Measurements from ENCODE around the gene NRXN2.
"Not testable (repeated sequence)": the region's sequence is repeated elsewhere in the genome, so short reads cannot be mapped to it uniquely, and the experiment has no call there.

NRXN2 gene

DNA sequence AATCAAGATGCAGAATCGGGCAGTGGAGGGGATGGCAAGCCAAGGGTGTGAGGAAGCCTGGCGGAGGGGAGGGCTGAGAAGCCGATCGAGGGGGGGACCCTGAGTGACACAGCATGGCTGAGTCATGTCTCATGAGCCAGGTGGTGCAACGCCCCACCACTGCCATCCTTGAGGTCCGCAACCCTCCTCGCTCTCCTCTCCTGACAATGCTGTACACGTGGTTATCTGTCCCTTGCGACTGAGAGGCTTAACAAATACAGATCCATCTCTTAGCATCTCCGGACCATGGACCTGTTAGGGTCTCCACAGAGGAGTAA lies 117.8 kb downstream of the NRXN2 start:
- no peak for DNase-seq (ENCODE audit: low read depth)

DNA sequence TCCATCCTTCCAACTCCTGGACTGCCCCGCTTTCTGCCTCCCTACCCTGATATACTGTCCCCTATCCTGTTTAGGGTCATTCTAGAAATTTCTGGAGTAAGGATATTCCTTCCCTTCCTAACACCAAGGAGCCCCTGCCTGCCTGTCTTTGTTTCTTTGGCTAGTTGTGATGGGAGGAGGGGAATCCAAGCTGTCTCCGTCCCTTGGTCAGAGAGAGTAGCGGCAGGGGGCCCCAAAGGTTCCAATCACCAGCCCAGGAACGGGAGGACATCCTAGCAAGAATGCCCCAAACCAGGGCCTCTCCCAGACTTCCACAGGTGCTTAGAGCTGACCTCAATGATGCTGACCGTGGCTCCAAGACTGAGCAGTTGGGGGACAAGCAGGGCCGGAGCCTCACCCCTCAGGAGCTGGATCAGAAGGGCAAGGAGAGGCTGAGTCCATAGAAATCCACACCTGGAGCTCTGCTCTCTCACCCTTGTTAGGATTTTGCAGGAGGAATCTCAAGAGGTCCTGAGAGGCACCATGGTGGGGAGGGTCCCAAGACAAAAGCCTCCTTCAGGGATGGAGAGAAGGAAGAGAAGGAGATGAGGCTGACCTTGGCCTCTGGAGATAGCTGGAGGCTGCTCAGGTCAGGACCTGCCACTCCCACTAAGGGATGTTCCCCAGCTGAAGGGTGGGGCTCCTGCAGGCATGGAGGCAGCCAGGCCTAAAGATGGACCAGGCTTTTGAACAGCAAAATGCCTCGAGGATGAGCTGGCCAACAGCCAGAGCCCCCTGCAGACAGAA lies 118.3 kb downstream of the NRXN2 start:
- no peak for DNase-seq (ENCODE audit: low read depth)

DNA sequence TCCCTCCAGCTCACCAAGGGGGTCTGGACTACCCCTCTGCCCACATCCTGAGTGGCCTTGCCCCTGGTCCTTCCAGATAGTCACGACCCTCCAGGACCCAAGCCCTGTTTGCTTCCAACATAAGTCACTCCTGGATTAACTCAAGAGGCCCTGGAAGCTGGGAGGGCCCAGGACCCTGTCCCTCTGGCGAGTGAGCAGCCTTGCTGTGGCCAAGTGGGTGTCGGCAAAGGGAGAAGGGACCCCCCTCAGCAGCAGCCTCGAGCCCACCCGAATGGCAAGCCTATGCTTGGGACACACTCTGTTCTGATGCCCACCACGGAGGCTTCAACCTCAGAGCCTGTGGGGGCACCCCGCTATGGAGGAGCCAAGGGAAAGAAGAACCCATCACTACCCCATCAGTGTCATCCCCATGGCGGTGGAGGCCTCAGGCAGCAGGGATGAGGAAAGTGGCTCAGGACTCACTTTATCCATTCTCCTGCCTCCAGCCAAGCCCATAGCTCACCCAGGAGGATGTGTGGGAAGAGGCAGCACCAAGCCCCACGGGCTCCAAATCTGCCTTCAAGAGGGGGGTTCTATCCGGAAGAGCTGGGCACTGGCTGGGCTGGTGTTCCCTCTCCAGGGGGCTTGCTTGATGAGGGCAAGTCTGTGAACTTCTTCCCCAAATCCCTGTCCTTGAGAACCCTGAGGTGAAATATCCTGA lies 119.4 kb downstream of the NRXN2 start:
- no peak for DNase-seq (ENCODE audit: low read depth)

DNA sequence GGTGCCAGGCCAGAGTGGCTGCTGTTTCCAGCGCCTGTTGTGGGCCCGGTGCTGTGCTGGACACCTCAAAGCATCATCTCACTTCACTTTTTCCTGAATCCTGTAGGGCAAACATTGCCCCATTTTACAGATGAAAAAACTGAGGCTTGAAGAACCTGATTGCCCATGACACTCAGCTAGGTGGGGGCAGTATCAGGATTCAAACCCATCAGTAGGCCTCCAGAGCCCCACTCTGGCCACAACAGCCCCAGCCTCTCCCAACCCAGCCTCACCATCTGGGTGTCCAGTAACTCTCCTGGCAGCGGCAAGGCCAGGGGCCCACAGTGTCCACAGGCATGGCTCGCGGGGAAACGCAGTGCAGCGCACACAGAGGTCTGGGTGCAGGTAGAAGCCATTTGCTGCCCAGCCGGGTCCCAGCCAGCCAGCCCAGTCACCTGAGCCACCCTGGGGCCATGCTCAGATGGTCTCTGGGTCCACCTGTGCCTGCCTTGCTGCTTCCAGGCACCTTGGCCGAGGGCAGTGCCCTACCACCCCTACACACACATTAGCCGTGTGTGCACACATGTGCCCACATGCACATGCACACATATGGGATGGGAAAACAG lies 120.4 kb downstream of the NRXN2 start:
- no peak for DNase-seq (ENCODE audit: low read depth)

DNA sequence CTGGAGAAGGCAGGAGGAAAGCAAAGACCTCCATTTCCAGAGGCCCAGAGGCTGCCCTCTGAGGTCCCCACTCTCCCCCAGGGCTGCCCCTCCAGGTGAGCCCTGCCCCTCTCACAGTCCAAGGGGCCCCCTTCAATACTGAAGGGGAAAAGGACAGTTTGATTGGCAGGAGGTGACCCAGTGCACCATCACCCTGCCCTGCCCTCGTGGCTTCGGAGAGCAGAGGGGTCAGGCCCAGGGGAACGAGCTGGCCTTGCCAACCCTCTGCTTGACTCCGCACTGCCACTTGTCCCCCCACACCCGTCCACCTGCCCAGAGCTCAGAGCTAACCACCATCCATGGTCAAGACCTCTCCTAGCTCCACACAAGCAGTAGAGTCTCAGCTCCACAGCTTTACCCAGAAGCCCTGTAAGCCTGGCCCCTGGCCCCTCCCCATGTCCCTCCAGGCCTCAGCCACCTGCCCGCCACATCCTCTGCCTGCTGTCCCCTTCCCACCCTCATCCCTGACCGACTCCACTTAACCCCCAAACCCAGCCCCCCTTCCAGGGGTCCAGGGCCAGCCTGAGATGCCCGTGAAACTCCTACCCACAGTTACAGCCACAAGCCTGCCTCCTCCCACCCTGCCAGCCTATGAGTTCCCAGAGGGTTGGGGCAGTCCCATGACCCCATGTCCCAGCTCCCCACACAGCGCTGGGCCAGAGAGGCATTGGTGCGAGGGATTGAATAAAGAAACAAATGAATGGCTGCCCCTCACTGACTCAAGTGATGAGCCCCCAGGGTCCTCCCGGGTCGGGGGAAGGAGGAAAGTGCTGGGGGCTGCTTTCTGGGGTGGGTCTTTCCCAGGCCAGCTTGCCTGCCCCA lies 121.2 kb downstream of the NRXN2 start:
- DNase-seq (ENCODE audit: low read depth) = no peak

DNA sequence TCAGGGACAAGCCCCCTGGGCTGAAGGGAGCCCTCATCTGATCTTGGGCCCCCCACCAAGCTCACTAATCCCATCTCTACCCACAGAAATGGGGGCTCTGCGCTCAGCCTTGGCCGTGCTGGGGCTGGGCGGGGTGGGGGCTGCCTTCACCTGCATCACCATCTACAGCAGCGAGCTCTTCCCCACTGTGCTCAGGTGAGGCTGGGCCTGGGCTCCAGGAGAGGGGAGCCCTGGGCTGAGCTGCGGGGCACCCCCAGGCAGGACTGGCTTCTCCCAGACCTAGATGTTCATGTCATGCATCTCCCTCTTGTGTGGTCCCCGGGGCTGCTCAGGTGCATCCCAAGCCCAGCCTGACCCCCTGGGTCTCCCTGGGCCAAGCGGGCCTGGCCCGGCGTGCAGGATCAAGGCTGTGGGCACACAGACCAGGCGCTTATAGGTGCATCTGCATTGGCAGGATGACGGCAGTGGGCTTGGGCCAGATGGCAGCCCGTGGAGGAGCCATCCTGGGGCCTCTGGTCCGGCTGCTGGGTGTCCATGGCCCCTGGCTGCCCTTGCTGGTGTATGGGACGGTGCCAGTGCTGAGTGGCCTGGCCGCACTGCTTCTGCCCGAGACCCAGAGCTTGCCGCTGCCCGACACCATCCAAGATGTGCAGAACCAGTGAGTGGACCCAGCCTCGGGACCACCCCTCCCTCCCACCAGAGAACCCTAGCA lies 122.6 kb downstream of the NRXN2 start:
- no peak for DNase-seq (ENCODE audit: low read depth)

DNA sequence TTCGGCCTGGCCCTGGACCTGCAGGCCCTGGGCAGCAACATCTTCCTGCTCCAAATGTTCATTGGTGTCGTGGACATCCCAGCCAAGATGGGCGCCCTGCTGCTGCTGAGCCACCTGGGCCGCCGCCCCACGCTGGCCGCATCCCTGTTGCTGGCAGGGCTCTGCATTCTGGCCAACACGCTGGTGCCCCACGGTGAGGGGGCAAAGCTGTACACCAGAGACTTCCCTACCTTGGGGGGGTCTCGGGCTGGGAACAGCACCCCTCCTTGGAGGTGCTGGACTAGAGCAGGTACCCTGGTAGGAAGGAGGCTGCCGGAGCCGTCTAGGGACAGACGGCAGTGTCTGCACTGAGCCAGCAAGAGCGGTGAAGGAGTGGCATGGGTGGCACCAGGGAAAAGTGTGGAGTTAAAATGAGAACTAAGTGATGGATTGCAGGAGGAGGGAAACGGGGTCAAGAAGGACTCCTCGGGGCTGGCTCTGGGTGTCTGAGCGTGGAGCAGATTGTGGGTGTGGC lies 123.2 kb downstream of the NRXN2 start:
- no peak for DNase-seq (ENCODE audit: low read depth)

DNA sequence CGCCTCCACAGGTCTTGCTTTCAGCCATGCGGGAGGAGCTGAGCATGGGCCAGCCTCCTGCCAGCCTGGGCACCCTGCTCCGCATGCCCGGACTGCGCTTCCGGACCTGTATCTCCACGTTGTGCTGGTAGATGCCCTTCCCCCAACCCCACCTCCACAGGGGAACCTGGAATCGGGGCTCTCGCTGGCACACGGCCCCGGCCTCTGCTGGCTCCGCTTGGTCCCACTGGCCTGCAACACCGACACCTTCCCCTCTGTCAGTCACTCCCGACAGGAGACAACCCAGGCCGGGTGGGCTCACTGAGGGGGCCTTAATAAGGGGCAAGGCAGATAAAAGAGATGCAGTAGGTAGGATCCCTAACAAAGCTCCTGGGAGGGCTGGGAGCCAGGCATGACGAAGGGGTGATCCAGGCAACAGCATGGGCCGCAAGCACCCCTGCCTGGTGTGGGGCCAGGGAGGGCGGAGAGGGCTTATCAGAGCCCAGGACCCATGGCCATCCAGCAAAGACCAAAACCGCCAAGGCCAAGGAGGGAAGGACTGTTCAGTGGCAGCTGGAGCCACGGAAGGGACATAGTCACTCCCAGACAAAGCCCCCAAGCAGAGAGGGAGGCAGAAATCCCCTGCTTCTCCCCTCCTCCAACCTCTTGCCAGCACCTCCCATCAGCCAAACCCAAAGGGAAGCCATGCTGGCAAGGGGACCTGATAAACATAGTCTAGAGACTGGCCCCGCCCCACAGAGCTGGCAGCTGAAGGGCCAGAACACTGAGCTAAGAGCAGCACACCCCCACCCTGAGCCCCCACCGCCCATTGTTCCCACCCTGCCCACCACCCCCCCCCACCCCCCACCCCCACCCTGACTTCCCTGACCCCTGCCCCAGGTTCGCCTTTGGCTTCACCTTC lies 124.0 kb downstream of the NRXN2 start:
- no peak for DNase-seq (ENCODE audit: low read depth)

DNA sequence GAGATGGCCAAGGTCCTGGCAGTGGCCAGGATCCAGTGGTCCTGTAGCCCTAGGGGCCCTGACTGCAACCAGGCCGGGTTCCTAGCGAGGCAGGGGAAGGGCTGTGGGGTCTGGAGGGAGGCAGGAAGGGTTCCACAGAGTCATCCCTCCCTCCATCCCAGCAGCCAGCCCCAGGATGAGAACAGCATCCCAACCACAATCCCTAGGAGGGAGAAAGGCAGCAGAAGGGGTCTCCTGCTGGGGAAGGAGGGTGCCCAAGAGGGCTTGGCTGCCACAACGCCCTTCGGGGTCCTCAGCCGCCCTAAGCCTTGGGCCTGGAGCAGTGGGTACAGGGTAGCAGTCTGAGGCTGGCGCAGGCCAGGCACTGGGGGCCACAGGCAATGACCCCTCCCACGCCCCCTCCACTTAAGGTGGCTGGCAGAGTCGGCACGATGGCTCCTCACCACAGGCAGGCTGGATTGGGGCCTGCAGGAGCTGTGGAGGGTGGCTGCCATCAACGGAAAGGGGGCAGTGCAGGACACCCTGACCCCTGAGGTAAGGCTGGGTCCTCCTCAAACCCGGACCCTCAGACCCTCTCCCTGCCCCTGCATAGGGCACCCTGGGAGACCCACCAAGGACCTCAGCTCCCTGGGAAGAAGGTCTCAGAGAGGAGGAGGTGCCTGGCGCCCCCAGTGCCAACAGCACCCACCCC lies 124.7 kb downstream of the NRXN2 start:
- DNase-seq (ENCODE audit: low read depth) = no peak

DNA sequence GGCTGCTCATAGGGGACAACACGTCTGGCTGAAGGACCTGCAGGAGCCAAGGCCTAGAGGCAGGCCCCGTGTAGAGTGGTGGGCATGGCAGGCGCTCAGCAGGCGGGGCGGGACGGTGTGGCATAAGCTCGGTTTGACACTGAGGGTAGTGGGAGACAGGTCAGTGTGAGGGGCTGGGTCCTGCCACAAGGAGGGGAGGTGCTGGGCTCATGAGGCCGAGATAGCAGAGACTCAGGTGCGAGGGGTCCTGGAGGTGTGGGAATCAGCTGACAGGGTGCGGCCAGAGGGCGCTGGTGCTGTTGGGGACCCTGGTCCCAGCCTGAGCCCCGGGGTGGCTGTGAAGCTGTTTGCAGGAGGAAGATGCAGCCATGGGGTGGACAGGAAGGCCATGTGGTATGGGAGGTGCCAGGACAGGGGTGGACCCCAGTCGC lies 125.3 kb downstream of the NRXN2 start:
- no peak for DNase-seq (ENCODE audit: low read depth)

DNA sequence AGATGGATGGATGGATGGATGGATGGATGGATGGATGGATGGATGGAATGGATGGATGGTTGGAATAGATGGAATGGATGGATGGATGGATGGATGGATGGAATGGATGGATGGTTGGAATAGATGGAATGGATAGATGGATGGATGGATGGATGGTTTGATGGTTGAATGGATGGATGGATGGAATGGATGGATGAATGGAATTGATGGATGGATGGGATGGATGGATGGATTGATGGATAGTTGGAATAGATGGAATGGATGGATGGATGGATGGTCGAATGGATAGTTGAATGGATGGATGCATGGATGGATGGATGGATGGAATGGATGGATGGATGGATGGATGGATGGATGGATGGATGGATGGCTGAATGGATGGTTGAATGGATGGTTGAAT lies 127.1 kb downstream of the NRXN2 start:
- not testable (repeated sequence) for DNase-seq (ENCODE audit: low read depth)

DNA sequence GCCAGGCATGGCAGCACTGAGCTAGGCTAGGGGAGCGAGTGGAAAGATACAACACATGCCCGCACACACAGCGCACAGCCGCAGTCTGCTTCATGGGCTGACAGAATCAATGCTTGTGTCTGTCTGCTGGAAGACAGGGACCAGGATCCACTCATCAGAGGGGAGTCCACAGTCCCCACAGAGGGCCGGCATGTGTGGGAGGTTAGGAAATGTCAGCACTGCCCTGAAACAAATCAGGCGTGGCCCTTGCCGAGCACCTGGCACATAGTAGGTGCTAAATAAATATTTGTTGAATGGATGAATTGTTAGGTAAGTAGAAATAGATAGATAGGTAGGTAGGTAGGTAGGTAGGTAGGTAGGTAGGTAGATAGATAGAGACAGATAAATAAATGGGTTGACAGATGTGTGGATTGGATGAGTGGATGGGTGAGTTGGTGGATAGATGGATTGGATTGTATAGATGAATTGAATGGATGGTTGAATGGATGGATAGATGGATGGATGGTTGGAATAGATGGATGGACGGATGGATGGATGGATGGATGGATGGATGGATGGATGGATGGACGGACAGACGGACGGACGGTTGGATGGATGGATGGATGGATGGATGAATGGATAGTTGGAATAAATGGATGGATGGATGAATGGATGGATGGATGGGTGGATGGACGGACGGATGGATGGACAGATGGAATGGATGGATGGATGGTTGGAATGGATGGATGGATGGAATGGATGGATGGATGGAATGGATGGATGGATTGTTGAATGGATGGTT lies 128.6 kb downstream of the NRXN2 start:
- no peak for DNase-seq (ENCODE audit: low read depth)

DNA sequence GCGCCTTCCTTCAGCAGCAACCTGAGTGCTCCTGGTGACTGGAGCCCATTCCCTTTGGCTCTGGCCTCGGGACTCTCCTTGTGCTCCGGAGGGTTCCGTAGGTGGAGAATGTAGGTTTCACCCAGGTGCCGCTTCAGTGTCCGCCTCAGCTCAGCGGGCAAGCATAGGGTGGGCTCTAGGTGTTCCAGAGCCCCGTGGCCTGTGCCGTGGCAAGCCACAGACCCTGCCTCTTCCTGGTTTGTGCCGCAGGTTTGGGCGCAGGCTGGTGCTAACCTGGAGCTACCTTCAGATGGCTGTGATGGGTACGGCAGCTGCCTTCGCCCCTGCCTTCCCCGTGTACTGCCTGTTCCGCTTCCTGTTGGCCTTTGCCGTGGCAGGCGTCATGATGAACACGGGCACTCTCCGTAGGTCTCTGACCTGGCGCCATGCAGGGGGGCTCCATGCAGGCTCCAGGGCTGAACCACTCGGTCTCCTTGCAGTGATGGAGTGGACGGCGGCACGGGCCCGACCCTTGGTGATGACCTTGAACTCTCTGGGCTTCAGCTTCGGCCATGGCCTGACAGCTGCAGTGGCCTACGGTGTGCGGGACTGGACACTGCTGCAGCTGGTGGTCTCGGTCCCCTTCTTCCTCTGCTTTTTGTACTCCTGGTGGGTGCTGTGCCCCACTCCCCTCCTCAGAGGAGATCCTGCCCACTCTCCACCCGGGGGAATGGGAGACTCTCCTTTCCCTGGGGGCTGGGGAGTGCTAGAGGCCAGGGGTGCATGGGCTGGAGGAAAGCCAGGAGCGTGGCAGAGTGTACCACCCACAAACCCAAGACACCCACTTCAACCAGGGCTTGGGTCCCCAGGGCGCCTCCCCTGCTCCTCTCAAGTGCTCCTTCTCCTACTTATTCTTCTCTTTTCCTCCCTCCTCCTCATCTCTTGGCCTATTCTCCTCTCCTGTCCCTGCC lies 129.6 kb downstream of the NRXN2 start:
- DNase-seq (ENCODE audit: low read depth) = no peak

DNA sequence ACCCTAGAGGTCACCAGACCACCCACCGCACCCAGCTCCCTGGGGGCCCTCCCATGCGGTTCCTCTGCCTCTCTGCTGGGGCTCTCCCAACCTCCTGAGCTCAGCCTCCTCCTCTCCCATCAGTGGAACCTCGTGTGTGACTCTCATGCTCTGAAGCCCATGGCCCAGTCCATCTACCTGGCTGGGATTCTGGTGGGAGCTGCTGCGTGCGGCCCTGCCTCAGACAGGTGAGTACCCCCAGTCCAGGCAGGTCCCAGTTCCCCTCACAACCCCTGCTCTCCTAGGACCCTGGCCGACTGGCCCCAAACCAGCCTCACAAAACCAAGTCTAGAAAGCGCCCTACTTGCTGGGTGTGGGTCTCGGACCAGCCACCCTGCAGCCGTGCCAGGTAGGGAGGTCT lies 130.3 kb downstream of the NRXN2 start:
- no peak for DNase-seq (ENCODE audit: low read depth)

DNA sequence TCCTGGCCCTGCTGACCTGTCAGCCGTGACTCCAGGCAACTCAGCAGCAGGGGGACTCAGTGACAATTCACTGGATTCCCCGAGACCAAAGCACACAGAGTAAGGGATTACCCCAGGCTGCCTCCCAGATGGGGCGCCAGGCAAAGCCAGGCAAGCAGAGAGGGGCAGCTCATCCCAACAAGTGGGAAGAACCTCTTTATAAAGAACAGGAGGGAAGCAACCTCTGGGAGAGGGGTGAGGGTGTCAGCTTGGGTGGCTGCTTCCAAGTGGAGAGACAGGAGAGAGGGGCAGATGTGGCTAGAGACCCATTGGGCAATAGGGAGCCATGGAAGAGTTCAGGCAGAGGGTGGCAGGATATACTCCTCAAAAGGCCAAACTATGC lies 130.8 kb downstream of the NRXN2 start:
- DNase-seq (ENCODE audit: low read depth) = no peak

DNA sequence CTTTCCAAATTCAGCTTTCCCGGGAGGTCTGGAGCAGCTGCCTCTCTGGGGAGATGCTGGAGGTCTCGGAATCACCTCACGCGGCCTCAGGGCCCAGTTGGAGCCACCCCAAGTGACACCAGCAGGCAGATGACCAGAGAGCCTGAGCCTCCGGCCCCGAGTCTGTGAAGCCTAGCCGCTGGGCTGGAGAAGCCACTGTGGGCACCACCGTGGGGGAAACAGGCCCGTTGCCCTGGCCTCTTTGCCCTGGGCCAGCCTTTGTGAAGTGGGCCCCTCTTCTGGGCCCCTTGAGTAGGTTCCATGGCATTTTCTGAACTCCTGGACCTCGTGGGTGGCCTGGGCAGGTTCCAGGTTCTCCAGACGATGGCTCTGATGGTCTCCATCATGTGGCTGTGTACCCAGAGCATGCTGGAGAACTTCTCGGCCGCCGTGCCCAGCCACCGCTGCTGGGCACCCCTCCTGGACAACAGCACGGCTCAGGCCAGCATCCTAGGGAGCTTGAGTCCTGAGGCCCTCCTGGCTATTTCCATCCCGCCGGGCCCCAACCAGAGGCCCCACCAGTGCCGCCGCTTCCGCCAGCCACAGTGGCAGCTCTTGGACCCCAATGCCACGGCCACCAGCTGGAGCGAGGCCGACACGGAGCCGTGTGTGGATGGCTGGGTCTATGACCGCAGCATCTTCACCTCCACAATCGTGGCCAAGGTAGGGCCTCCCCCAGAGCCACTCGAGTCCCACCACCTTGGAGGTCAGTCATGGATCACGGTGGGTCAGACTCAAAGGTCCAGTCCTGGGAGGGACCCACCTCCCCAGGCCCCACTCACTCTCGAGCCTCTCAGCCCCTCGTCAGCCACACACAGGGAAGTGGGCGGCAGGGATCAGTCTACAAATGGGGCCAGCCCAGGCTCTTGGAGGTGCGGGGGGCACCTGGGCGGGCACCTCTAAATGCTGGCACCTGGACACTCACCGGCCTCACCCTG lies 131.5 kb downstream of the NRXN2 start:
- DNase-seq (ENCODE audit: low read depth) = no peak

DNA sequence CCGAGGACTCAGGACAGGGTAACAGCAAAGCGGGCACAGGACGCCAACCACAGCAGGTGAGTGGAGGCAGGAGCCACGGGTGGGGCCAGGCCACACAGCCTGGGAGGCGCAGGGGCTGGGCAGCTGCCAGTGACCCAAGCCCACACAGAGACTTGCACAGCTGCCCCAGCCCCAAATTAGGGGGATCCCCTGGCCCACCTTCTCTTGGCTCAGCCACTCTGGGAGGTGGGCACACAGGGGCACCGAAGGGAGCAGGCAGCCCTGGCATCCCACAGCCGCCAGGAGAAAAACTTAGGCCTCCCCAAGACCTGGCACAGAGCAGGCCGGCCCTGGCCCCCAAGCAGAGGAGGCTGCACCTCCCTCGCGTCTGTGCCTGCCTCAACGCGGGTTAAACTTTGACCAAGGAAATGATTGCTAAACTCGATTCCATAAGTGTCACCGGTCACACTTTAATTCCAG lies 132.2 kb downstream of the NRXN2 start, which contains the start of gene SLC22A12:
TSS of gene SLC22A12 (plus strand) at position 458 of the 459 bp plus-strand sequence. CDS start 337 bp downstream, outside the sequence.
- no peak for DNase-seq (ENCODE audit: low read depth)

Data from activated T-cell treated with anti-CD3 and anti-CD28 coated beads for 48 hours (primary cell).